HG02938 (cell line): ENCODE results near the gene NELFB.

Experiments
- ATAC-seq: cut with Tn5 transposase; IDR thresholded peaks from one replicate; pipeline ENCODE4 v1.9.1; 2021; ENCODE audit warnings: mild to moderate bottlenecking, moderate library complexity; ENCODE audit not compliant: unreplicated experiment

The NELFB gene

GRCh38 chr9:137267933-137268355, 12.8 kb downstream of the NELFB start:
- no peak for ATAC-seq

- no peak for ATAC-seq
These were observed 13.5 kb downstream of the NELFB start for GRCh38 chr9:137268538-137269201.

DNA sequence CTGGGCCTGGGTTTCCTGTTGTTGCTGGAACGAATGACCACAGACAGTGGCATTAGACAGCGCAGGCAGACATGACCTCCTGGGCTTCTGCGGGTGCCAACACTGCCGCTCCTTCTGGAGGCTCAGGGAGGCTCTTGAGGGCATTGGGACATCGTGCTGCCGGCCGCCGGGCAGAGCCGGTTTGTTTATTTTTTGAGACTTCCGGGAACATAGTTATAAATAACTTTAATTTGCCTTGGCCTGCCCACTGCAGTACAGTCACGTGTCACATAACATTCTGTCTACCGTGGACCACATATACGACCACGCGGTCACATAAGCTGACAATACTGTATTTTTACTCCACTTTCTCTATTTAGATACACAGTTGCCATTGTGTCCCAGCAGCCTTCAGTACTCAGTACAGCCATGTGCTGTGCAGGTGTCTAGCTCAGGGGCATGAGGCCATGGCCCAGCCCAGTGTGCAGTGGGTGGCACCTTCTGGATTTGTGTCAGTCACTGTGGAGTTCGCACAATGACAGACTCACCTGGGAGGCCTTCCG, 14.2 kb downstream of the NELFB start:
- no peak for ATAC-seq

DNA sequence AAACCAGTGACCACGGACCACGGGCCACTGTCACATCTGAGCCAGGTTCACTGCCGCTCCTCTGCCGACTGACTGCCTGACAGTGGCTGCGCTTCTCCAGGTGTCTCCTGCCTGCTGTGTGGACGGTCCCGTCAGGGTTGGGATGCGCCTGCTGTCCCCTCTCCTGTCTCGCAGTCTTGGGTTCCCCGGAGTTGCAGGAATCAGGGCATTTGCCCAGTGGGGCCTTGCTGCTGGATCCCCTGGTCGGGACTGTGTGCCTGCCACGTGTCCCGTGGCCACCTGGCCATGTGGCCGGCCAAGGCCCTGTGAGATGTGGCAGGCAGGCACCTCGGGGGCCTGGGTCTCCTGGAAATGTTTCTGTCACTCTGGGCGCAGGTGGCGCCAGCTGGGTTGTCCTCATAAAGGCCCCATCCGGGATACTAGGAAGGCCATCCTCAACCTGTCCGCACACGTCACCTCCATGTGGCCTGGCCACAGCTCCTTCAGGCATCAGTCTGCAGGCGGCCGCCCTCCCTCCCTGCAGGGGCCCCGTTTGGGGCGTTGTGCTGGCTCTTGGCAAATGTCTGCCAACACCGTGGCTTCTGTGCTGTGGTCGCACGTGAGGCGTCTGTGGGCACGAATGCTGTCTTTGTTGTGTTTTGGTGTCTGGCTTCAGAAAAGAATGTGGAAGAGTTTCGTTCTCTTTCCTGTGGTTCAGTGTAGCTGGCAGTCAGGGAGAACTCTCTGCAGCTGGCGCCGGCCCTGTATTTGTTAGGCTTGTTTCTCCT, 16.0 kb downstream of the NELFB start:
- ATAC-seq: no peak

DNA sequence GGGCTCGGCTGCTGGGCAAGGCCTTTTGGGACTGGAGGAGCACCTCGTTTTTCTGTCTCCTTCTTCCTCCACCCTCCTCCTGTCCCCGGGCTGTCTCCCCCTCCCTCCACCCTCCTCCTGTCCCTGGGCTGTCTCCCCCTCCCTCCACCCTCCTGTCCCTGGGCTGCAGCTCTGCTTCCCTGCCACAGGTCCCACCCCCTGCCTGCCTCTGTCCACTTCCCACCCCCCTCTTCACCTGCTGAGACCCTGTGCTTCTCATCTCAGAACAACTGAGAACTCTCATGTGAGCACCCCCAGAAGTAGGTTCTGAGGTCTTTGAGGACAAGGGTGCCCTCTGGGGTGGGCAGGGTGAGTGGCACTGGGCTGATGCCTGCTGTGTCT, 16.6 kb downstream of the NELFB start:
- ATAC-seq: no peak

- no peak for ATAC-seq
These were observed 17.3 kb downstream of the NELFB start for GRCh38 chr9:137272241-137273094.

DNA sequence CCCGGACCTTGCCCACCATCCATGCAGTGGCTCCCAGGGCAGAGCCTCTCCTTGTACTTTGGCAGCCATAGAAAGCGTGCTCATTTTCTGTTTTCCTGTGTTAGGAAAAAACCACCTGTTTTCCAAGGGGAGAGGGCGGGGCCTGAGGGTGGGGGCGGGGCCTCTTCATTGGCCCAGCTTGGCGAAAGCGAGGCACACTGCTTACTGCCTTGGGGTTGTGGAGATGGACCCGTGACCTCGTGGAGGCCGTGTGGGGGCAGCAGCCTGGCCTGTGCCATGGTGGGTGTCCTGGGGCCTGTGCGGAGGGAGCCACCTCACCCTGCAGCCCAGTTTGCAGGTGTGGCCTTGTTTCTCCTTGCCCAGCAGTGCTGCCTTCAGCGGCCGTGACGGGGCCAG, 18.0 kb downstream of the NELFB start:
- ATAC-seq: no peak

DNA sequence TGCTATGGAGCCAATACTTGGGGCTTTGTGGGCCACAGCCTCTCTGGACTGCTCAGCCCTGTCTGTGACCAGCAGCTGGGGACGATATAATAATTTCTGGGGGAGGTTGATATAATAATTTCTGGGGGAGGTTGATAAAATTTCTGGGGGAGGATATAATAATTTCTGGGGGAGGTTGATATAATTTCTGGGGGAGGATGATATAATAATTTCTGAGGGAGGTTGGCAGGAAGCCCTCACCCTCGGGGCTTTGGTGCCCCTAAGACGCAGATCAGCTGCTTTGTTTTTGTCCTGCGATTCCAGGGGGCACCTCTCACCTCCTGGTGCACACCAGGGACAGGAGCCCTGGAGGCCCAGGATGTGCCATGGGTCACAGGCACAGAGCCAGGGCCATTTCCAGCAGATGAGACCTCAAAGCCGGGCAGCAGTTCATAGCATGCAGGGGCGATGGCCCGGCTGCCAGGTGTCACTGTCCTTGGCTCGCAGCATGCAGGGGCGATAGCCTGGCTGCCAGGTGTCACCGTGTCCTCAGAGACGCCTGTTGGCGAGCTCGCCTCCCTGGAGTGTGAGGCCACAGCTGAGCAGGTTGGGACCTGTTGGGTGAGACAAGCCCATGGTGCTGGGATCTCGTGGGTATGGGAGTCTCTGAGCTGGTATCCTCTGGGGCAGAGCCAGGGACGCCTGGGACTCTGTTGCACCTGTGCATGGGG, 18.6 kb downstream of the NELFB start:
- no peak for ATAC-seq

- no peak for ATAC-seq
These were observed 20.1 kb downstream of the NELFB start for GRCh38 chr9:137275203-137275587.

DNA sequence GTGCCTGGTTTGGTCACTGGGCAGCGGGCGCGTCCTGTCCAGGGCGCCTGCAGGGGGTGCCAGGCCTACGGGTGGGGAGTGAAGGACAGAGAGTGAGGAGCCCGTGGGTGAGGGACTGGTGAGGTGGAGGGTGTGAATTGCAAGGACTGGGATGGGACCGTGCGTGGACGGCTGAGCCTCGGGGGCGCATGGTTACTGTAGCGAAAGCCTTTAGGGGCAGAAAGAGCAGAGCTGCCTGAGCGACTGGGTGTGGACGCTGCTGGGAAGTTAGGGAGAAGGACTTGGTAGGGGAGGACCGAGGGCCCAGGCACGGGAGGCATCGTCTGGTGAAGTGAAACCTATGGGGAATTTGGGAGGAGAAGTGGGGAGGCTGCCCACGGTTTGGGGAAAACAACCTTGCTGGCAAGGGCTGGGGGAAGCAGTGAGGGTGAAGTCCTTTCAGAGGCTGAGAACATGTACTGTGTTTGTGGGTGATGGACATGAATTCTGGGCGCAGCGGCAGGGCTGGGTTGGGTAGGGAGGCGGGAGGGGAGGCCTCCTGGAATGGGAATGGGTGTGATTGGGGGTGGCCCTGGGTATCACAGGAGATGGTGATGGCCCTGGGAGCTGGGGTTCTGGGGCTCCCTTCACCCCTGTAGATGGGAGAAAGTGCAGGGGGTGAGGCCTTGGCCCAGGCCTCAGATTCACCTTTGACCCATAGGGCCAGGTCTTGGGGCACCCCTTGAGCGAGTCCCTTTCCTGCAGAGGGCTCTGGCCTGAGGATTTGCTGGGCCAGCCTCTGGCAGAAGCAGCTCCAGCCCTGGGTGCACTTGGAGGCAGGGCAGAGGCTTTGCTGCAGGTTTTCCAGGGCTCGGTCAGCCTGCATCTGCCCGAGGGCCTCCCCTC, 20.7 kb downstream of the NELFB start:
- no peak for ATAC-seq

DNA sequence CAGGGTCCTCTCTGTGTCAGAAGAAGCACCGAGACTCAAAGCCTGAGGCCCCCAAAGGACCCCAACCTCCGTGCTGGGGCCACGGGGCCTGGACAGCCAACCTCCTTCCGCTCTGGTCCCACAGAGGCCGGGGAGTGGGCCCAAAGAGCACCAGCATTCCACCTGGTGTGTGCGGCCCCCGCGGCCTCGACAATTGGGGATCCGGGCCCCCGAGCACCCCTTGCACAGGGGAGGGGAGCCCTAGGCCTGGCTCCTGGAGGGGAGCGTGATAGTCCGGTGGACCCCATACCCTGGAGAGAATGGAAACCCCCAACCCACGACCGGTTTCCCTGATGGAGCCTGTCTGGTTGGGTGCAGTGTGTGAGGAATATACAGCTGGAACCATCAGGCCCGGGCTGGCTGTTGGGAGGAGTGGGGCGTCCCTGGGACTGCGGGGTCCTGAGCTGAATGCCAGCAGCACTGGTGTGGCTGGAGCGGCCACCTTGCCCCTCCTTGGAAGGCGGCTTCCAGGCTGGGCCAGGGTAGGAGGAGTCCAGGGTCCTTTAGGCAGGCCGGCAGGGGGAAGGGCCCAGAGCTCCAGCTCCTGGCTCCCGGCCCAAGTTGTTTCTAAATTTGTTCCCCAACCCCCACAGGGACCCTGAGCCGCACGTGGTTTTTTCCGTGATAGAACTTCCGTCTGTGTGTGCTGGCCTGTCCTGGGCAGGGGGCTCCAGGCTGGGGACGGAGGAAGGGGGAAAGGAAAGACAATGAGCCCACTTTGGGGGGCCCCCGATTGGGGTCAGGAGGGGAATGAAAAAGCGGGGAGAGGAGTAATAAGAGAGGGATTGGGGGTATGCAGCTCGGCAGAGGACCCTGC, 21.6 kb downstream of the NELFB start:
- ATAC-seq: no peak

DNA sequence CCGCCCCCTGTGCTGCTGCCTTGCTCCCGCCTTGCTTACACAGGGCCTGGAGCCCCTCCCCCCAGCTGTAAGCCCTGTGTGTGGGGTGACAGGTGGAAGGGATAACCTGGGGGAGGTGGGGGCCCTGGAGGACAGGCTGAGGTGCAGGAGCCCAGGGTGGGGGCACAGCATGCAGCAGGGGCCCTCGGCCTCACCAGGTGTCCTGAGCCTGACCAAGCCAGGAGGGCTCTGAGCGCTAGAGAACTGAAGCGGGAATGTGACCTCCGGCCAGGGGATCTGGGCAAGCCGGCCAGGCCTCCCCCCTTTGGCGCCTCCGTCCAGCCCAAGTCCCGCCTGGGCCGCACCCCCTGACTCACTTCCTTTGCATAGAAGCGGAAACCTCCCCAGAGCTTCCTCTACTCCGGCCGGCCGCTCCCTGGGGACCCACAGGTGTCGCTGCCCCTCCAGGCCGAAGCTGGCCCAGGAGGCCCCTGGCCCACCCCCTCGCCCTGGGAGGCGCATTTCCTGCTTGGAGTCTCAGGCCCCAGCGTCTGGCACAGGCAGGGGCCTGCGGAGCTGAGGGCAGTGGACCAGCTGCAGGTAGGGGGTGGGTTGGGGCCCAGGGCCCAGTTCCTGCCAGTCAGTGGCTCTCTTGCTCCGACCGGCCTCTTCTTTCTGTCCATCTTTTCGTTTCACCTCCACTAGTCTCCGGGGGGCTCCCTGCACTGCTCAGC, 22.4 kb downstream of the NELFB start, which contains the start of gene TOR4A:
TSS of gene TOR4A (plus strand) at position 398 of the 713 bp plus-strand sequence. CDS start 964 bp downstream, outside the sequence.
- peak; percentile 64 for ATAC-seq

- peak; percentile 10 for ATAC-seq
These were observed 23.1 kb downstream of the NELFB start for GRCh38 chr9:137278061-137278701.

DNA sequence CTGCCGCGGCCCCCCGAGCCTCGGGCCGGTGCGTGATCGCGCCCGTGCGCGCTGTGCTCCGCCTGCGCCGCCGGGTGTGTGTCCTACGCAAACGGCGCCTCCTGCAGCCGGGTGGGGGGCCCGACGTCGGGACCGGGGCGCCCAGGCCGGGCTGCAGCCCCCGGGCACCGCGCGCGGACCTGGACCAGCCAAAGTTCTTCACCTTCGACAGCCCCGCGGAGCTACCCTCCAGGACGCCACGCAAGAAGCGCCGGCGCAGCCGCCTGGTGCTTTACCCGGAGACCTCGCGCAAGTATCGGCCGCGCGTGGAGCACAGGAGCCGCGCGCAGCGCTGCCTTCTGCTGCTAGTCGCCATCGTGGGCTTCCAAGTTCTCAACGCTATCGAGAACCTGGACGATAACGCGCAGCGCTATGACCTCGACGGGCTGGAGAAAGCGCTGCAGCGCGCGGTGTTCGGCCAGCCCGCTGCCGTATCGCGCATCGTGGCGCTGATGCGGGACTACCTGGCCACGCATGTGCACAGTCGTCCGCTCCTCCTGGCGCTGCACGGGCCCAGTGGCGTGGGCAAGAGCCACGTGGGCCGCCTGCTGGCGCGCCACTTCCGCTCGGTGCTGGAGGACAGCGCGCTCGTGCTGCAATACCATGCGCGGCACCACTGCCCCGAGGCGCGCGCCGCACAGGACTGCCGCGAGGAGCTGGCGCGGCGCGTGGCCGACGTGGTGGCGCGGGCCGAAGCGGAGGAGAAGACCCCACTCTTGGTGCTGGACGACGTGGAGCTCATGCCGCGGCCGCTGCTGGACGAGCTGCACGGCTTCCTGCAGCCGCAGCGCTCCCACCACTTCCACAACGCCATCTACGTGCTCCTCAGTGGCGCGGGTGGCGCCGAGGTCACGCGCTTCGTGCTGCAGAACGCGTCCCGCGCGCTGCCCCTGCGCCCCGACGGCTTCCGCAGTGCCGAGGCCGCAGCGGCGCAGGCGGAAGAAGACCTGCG, 23.9 kb downstream of the NELFB start:
- ATAC-seq: no peak

GRCh38 chr9:137279741-137280473, 24.8 kb downstream of the NELFB start:
- no peak for ATAC-seq
